HG02571 (cell line): ENCODE data around the gene TUBB4B.

Experiments used
- ATAC-seq: cut with Tn5 transposase; IDR thresholded peaks from one replicate; pipeline ENCODE4 v1.9.1; 2021; ENCODE audit warnings: mild to moderate bottlenecking, moderate library complexity; ENCODE audit not compliant: unreplicated experiment

TUBB4B gene

DNA sequence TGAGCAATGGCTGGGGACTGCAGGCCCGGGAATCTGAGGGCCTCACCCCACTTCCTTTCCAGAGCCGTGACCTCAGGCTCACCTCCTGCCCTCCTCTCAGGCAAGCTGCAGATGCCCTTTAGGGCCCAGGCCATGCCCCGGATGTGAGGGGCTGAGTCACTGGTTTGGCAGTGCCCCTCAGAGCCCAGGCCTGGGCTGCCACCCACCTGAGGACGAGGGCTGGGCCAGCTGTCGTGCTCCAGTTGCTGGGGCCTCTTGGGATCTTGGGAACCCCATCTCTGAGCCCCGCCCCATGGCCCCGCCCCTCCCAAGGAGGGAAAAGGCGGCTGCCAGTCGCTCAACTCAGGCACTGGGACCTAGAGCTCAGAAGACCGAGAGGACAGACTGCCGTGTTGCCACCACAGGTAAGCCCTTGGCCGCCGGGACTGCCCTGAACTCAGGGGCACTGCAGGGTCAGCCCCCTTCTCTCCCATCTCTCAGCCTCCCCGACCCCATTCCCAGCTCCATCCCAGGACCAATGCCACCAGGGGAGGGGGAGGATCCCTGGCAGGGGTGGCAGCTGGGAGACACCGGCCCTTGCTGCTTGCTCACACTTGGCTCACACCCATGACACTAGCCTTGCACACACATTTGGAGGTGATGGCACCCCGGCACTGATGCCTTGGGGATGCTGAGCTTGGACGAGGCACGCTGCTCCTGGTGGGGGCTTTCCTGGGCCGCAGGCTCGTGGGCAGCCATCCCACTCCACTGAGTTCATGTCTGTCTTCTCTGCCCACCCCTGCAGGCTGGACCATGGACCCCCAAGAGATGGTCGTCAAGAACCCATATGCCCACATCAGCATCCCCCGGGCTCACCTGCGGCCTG, 16.0 kb upstream of the TUBB4B start, which contains the start of gene CYSRT1:
CYSRT1 (plus strand) TSS at position 345 of the 865 bp plus-strand sequence; CDS start at position 793, 448 bp downstream.
- ATAC-seq: no peak

DNA sequence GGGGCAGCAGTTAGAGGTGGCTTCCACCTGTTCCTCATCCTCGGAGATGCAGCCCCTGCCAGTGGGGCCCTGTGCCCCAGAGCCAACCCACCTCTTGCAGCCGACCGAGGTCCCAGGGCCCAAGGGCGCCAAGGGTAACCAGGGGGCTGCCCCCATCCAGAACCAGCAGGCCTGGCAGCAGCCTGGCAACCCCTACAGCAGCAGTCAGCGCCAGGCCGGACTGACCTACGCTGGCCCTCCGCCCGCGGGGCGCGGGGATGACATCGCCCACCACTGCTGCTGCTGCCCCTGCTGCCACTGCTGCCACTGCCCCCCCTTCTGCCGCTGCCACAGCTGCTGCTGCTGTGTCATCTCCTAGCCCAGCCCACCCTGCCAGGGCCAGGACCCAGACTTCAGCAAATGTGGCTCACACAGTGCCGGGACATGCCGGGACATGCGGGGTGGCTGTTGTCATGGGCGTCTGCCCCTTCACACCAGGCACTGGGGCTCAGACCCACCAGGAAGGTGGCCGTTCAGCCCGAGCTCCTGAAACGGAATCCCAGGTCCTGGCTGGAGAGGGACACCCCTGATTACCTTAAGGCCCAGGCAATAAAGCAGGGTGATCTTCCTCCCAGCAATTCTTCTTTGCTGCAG, 15.3 kb upstream of the TUBB4B start:
- ATAC-seq: no peak

DNA sequence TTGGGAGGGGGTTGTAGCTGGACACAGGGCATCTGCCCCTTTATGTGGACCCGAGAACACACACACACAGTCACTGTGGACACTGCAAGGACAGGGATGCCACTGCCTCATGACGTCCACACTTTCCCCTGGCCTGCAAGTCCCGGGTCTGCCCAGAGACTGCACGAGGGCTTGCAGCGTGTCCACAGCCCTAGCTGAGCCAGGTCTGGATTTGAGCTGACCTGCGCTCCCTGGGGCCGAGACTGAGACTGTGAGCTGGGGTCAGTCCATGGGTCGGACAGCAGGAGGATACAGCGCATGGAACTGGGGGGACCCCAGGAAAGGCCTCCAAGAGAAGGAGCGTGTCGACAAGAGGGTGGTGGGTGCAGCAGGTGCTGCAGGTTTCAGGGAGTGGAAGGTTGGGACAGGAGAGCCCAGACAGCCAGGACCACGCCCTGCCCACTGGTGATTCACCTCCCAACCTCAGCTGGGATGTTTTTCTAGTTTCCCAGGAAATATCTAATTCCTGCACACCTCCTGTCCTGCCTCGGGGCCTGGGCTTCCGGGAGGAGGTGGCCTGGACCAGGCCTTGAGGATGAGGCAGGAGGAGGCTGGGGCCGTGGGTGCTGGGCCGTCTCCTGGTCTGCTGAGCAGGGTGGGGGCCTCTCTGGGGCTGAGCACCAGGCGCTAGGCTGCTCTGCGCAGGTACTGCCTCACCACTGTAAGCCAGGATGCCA, 14.6 kb upstream of the TUBB4B start:
- no peak for ATAC-seq

- no peak for ATAC-seq
These were observed 13.8 kb upstream of the TUBB4B start, which contains the start of gene RNF224 for GRCh38 chr9:137227054-137227852. Gene RNF224, plus strand, starts transcription at chr9:137227502. Its CDS starts 834 bp downstream, at chr9:137228336.

GRCh38 chr9:137227853-137228505, 13.1 kb upstream of the TUBB4B start:
- ATAC-seq: no peak

- ATAC-seq: no peak
These were observed 12.6 kb upstream of the TUBB4B start for GRCh38 chr9:137228506-137228967.

GRCh38 chr9:137228968-137229896, 11.9 kb upstream of the TUBB4B start:
- no peak for ATAC-seq

GRCh38 chr9:137229903-137230704, 11.0 kb upstream of the TUBB4B start:
- no peak for ATAC-seq

GRCh38 chr9:137230705-137231371, 10.2 kb upstream of the TUBB4B start, which contains the start of gene SLC34A3:
Gene SLC34A3, plus strand, starts transcription at chr9:137230901. Its CDS starts 802 bp downstream, at chr9:137231703.
- no peak for ATAC-seq

- no peak for ATAC-seq
These were observed 9.6 kb upstream of the TUBB4B start for GRCh38 chr9:137231372-137232039.

GRCh38 chr9:137232101-137232500, 9.0 kb upstream of the TUBB4B start:
- ATAC-seq: no peak

DNA sequence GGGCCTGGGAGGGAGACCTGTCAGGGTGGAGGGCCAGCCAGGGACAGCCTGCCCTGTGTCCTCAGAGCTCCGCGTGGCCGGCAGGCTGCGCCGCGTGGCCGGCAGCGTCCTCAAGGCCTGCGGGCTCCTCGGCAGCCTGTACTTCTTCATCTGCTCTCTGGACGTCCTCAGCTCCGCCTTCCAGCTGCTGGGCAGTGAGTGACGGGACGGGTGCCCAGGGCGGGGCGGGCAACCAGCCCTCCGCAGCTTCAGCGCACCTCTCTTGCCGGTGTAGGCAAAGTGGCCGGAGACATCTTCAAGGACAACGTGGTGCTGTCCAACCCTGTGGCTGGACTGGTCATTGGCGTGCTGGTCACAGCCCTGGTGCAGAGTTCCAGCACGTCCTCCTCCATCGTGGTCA, 8.6 kb upstream of the TUBB4B start:
- no peak for ATAC-seq

GRCh38 chr9:137233143-137233980, 7.7 kb upstream of the TUBB4B start:
- no peak for ATAC-seq

DNA sequence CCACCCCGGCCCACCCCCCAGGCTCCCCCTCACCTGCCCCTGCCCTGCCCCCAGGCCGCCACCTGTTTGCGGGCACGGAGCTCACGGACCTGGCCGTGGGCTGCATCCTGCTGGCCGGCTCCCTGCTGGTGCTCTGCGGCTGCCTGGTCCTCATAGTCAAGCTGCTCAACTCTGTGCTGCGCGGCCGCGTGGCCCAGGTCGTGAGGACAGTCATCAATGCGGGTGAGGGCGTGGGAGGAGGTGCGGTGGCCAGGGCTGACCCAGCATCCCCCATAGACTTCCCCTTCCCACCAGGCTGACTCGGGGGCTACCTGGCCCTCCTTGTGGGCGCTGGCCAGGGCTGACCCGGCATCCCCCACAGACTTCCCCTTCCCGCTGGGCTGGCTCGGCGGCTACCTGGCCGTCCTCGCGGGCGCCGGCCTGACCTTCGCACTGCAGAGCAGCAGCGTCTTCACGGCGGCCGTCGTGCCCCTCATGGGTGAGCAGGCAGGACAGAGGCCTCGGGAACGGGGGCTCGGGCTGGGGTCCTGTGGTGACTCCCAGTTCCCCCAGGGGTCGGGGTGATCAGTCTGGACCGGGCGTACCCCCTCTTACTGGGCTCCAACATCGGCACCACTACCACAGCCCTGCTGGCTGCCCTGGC, 6.9 kb upstream of the TUBB4B start:
- no peak for ATAC-seq

DNA sequence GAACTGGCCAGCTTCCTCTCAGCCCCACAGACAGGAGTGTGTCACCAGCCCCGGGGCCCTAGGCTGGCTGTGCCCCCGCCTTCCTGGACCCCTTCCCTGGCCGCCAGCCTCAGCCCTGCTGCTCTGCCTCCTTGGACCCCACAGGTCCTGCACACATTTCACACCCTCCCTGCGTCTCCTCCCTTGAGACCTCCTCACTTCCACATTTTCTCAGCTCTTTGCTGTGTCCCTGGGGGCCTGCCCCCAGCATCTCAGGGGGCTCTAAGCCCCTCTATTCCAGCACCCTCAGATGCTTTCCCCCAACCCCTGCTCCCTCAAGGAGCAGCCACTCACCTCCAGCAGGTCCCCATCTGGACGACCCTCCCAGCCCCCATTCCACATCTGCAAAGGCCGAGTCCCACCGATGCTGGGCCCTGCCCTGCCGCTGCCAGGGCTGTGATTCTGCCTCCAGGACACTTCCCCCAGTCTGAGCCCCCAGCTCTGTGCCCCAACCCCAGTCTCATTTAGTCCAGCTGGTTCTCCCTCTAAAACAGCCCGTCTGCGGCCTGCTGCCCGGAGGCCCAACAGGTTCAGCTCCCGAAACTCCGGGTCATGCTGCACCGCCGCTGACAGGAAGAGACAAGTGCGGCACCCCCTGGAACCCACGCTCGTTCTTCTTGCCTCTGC, 6.2 kb upstream of the TUBB4B start:
- ATAC-seq: no peak
